ENCODE data around the gene PCSK4. TPM values are rescaled to one million over a fixed set of nuclear protein-coding genes. Genes with fewer than 3 reads are reported as not detected.

PCSK4 gene
- total RNA-seq, 1 experiment from 2014 or later = 9.1 TPM

DNA sequence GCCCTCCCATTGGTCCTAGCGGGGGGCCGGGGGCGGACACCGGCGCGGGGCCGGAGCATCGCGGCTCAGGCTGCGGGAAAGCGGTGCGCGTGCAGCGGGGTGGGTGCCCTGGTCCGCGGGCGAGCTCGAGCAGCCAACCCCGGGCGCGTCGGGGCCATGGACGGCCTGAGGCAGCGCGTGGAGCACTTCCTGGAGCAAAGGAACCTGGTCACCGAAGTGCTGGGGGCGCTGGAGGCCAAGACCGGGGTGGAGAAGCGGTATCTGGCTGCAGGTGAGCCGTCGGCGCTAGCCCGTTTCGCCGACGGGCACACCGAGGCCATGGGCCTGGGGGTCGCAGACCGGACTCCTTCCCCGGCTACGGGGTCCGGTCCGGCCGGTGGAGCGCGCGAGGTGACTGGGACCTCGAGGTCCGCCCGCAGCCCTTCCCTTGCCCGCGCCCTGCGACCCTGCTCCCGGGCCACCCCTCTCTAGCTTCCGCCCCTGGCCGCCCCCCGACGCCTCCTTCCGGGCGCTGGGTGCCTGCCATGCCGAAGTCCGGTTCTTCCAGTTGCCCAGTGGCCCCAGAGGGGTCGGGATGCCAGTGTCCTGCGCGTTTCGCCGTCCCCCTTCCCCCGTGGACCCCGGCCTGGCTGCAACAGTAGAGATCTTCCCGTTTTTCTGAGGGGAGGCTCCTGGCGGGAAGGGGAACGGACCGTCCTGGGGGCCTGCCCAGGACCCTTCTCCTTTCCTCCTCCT, 1.1 kb upstream of the PCSK4 start, which contains the start of gene REEP6:
REEP6 (plus strand) TSS at position 68 of the 735 bp plus-strand sequence; CDS start at position 157, 89 bp downstream.
- Mint-ChIP-seq H3K4me1 (peaks cover 4 to 13% of the 10 kb centered on the region in 2 experiments), H3K27ac (peak within 1 kb of the TSS in 2 of 3 experiments; percentile 94 to 97; a peak in 4 of 7 replicates), H3K9me3 (no peaks in the 10 kb centered on the region; a peak in 1 of 5 replicates), H3K4me3 (peak within 1 kb of the TSS; percentile 81 to 92), H3K27me3 (ENCODE audit: low read depth) (peaks cover 45% of the 10 kb centered on the region), H3K36me3 (ENCODE audit: insufficient read depth in 1 of 3, low read depth in 3 of 3) (no peaks in the 10 kb centered on the region; a peak in 1 of 7 replicates)
- Histone ChIP-seq H4K91ac (ENCODE audit: insufficient read length, low read depth, low read length) (no peak within 1 kb of the TSS), H2BK12ac (ENCODE audit: insufficient read length, low read depth, low read length) (no peak within 1 kb of the TSS), H3K23me2 (ENCODE audit: insufficient read length, low read depth, low read length, poor library complexity, severe bottlenecking) (peaks cover 9% of the 10 kb centered on the region), H2AK5ac (ENCODE audit: insufficient read length, low read length) (no peak within 1 kb of the TSS), H3K18ac (ENCODE audit: insufficient read length, low read depth, low read length) (no peak within 1 kb of the TSS), H2BK20ac (ENCODE audit: low read depth, low read length, poor library complexity, severe bottlenecking) (no peak within 1 kb of the TSS), H4K8ac (replicated peaks; ENCODE audit: insufficient read length, low read depth, low read length) (no peak within 1 kb of the TSS), H3K79me1 (ENCODE audit: insufficient read depth, low read depth, low read length, poor library complexity, severe bottlenecking) (no peaks in the 10 kb centered on the region), H3K23ac (ENCODE audit: insufficient read length, low read depth, low read length) (no peak within 1 kb of the TSS), H4K5ac (ENCODE audit: insufficient read length, low read depth, low read length) (no peak within 1 kb of the TSS), H4K20me1 (ENCODE audit: control insufficient read depth, insufficient read depth, insufficient read length) (no peaks in the 10 kb centered on the region), H3K14ac (ENCODE audit: insufficient read depth, low read length) (peak within 1 kb of the TSS; percentile 1; the same call in 1 of the 2 replicates), H3K27me3 (ENCODE audit: insufficient read depth, low read length) (peaks cover 3% of the 10 kb centered on the region; the same call in 1 of the 2 replicates), H3K4me2 (ENCODE audit: insufficient read depth, insufficient read length, low read length) (peak within 1 kb of the TSS; percentile 32), H3K4ac (ENCODE audit: low read depth, low read length) (no peak within 1 kb of the TSS), H3K56ac (ENCODE audit: insufficient read length, low read depth, low read length) (no peak within 1 kb of the TSS), H2BK15ac (ENCODE audit: low read depth, low read length) (no peak within 1 kb of the TSS), H3K27ac (ENCODE audit: insufficient read length, low read depth, low read length) (no peak within 1 kb of the TSS), H3K79me2 (ENCODE audit: insufficient read depth, low read length) (no peaks in the 10 kb centered on the region), H3K9ac (ENCODE audit: extremely low read depth, insufficient read length, low read length) (no peak within 1 kb of the TSS), H3K9me3 (ENCODE audit: control insufficient read depth, low read depth, low read length) (no peaks in the 10 kb centered on the region), H2BK5ac (ENCODE audit: insufficient read length, low read length) (no peak within 1 kb of the TSS), H2BK120ac (ENCODE audit: low read depth, low read length, poor library complexity, severe bottlenecking) (no peak within 1 kb of the TSS), H3K4me1 (ENCODE audit: insufficient read depth, low read length) (no peaks in the 10 kb centered on the region), H2AFZ (ENCODE audit: low read length) (no peak within 1 kb of the TSS), H3T11ph (ENCODE audit: low read length) (no peak within 1 kb of the TSS)
- no peak for TF ChIP-seq CTCF (conservative IDR thresholded peaks at IDR 0.05)
- DNase-seq = no peak
- WGBS (ENCODE audit: extremely low coverage, insufficient read length, low lambda C conversion rate) = no CpG with 5 or more reads among the region's 73 CpGs
